HG02759 (cell line): ENCODE measurements around the gene MRPL45.
"Not testable (repeated sequence)": the region's sequence is repeated elsewhere in the genome, so short reads cannot be mapped to it uniquely, and the experiment has no call there.

ENCODE experiments used
- ATAC-seq: cut with Tn5 transposase; IDR thresholded peaks from one replicate; pipeline ENCODE4 v1.9.1; 2021; ENCODE audit warnings: mild to moderate bottlenecking, moderate library complexity; ENCODE audit not compliant: unreplicated experiment

MRPL45 gene

DNA sequence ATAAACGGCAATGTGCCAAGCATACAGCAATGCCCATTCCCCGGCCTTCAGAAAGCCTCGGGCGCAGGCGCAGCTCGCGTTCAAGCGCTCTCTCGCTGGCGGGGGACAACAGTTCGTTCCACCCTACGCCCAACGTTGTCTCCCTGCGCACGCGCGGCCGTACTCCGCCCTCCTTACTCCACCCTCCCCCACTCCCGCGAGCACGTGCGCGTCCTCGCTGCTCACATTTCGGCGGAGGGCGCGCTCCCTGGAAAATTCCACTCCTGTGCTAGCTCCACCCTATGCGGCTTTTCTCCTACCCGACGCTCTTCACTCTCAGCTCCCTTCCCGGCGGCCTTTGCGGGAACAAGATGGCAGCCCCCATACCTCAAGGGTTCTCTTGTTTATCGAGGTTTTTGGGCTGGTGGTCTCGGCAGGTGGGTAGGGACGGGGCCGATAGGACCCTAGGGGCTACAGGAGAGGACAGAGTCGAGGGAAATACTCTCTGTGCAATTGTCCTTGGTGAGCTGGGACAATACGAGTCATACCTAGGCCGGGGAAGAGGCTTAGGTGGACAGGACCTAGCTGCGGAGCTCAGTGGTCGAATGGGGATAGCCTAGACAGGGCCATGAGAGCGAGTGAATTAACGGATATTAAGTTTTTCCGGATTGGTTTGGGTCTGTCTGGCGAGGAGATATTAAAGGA is at the start of gene MRPL45:
TSS of gene MRPL45 (plus strand) at position 335 of the 684 bp plus-strand sequence. CDS start at position 351, 16 bp downstream.
- ATAC-seq = peak; percentile 98

DNA sequence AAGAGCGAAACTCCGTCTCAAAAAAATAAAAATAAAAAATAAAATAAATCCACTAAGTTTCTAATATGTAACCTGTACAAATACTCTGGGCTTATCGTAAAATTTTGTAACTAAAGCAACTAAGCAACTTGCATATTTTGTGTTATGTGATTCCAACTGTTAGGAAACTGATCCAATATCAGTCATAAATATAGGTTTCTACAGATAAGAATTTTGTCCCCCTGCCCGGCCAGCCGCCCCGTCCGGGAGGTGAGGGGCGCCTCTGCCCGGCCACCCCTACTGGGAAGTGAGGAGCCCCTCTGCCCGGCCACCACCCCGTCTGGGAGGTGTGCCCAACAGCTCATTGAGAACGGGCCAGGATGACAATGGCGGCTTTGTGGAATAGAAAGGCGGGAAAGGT is 43.8 kb upstream of the MRPL45 start:
- not testable (repeated sequence) for ATAC-seq

DNA sequence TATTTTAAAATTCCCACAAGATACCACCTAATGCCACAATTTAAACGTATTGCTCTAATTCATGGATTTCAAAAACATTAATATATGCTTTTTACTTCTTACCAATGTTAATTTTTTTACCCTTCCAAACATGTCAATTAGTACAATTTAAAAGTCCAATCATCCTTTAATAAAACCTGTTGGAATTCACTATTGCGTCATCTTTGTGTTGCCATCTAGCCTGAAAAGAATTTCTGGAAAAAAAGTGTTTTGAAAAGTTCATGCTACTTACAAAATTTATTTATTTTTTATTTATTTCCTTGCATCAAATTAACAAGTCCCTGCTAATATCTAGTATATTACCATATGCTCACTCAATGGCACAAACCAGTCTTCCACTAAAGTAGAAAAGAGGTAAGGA is 42.6 kb upstream of the MRPL45 start:
- ATAC-seq = not testable (repeated sequence)

DNA sequence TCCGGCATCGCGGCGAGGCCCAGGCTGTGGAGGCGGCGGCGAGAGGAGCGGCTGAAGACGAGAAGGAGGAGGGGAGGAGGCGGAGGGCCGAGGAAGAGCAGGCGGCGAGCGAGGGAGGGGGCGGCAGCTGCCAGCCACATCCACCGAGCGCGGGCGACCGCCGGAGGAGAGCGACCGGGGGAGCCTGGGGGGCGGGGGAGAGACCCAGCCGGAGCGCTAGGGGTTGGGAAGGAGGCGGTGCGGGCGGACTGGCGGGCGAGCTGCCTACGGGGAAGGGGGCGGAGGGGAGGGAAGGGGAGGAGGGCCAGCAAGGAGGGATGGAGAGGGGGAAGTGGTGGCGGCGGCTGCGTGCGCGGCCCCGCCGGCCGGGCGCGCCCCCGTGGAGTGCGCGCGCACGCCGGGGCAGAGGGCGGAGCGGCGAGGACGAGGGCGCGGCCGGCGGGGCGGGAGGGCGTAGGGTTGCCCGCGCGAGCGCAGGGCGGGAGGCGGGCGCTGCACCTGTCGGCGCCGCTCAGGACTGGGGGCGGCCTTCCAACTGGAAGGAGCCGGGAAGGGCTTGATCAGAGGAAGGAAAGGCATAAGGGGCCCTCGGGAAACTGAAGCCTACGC is 39.9 kb upstream of the MRPL45 start:
- peak; percentile 89 for ATAC-seq

DNA sequence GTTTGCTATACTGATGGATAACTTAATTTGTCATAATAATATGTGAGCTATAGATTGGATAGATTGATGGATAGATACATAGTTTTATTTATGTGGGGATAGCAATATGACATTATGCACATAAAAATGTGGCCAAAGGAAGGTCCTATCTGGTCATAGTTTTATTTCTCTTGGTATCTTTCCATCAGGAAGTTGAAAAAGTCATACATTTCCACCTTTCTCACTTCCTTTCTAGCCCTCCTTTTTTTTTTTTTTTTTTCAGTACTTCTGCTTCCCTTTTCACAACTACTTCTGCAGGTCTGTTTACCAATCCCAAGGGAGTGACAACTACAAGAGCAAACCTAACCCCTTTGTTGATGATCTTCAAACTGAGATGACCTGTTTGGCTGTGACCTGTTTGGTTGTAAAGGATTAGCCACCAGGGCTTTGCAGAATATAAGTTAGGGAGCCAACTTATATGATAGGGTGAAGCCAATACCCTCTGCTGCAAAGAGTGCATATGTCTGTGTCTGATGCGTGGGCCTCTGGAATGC is 30.9 kb upstream of the MRPL45 start:
- ATAC-seq = not testable (repeated sequence)

DNA sequence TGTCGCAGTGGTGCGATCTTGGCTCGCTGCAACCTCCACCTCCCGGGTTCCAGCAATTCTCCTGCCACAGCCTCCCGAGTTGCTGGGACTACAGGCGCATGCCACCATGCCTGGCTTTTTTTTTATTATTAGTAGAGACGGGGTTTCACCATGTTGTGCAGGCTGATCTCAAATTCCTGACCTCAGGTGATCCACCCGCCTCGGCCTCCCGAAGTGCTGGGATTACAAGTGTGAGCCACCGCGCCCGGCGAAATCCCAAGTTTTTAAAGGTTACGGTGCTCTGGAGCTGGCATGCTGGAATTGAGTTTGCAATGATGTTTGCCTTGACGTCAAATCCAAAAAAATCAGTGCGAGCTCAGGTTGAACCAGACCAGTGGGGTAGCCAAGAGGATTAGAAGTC is 30.4 kb upstream of the MRPL45 start:
- ATAC-seq = not testable (repeated sequence)

- not testable (repeated sequence) for ATAC-seq
These were observed 28.8 kb upstream of the MRPL45 start for GRCh38 chr17:38268138-38268537.

DNA sequence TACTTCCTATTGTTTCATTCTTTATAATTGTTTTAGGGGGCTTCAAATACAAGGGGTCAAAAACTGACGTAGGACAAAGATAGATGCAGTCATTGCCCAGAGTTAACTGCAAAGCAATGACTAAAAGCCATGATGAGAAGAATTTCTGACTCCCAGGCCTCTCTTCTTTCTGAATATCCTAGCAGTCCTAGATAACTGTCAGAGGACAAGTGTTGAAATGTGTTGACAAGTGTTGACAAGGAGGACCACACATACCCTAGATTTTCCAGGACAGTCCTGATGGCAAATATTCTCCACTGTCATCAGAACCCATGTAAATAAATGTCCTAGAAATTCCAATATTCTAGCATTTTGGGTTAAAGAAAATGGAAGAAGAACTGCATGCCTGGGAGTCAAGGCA is 27.9 kb upstream of the MRPL45 start:
- not testable (repeated sequence) for ATAC-seq

GRCh38 chr17:38269552-38269951 is 27.4 kb upstream of the MRPL45 start:
- not testable (repeated sequence) for ATAC-seq

DNA sequence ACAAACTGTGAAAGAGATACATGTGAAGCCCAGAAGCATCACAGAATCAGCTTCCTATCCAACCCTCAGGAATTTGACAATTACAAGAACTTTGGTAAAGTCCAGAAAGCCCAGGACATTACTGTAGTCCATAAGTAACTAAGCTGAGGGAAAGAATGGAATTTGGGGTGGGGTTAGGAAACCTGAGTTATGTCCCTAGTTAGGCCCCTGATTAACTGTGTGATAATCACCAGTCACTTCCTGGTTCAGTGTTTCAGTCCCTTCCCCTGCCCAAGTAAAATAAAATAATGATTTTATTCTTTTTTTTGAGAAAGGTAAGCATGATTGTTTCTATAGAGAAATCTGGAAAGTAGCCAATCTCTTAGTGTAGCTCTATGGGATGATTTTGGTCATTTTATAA is 11.0 kb upstream of the MRPL45 start:
- ATAC-seq = not testable (repeated sequence)

DNA sequence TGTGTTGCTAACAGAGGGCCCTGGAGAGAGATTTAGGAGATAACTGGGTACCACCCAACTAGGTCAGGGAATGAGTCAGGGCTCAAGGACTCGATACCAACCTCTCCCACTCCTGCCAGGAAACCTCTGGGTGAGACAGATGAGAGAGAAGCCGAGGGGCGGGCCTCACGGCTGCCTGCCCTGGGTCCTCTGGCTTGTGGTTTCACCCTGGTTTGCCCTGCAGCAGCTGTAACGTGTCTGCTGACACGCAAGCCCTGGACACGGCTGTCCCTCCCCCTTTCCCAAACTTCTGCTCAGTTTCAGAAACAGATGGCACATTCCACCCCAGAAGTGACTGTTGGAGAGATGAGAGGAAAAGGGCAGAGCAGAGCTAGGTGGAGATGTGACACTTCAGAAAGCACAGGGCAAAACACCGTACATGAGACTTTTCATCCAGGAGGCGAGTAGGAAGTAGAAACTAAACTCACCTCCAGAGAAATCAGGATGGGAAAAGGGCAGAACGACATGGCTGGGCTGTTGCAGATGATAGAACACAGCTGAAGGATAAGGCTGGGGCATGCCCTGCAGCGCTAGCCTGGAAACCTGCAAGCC is 10.4 kb upstream of the MRPL45 start:
- ATAC-seq = peak; percentile 81

DNA sequence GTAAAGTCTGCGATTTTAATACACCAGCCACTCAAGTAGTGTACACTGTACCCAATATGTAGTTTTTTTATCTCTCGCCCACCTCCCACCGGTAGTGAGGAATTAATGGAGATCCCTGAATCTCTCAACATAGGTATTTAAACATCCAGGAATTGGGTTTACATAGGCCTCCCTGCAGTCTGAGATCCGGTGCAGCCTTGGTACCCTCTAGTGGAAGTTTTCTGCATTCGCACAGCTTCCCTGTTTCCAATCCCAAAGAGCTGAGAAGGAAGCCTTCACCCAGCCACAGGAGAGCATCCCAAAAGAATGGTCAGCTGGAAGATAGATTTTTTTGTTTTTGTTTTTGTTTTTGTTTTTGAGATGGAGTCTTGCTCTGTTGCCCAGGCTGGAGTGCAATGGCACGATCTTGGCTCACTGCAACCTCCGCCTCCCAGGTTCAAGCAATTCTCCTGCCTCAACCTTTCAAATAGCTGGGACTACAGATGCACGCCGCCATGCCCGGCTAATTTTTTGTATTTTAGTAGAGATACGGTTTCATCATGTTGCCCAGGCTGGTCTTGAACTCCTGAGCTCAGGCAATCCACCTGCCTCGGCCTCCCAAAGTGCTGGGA is 8.6 kb upstream of the MRPL45 start:
- ATAC-seq = not testable (repeated sequence)

- ATAC-seq = not testable (repeated sequence)
These were observed 7.2 kb upstream of the MRPL45 start for GRCh38 chr17:38289760-38290159.

- not testable (repeated sequence) for ATAC-seq
These were observed 1.2 kb upstream of the MRPL45 start for GRCh38 chr17:38295602-38296365.

DNA sequence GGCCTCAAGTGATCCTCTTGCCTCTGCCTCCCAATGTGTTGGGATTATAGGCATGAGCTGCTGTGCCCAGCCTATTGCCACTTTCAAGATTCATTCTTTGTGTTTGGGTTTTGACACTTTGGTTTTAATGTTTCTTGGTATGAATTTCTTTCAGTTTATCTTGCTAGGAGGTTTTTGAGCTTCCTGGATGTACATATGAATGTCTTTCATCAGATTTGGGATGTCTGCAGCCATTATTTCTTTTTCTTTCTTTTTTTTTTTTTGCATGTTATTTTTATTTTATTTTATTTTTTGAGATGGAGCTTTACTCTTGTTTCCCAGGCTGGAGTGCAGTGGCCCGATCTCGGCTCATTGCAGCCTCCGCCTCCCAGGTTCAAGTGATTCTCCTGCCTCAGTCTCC is 18.5 kb downstream of the MRPL45 start:
- no peak for ATAC-seq

GRCh38 chr17:38317081-38317480 is 20.1 kb downstream of the MRPL45 start:
- no peak for ATAC-seq

- ATAC-seq = no peak
These were observed 23.5 kb downstream of the MRPL45 start for GRCh38 chr17:38320482-38320881.

DNA sequence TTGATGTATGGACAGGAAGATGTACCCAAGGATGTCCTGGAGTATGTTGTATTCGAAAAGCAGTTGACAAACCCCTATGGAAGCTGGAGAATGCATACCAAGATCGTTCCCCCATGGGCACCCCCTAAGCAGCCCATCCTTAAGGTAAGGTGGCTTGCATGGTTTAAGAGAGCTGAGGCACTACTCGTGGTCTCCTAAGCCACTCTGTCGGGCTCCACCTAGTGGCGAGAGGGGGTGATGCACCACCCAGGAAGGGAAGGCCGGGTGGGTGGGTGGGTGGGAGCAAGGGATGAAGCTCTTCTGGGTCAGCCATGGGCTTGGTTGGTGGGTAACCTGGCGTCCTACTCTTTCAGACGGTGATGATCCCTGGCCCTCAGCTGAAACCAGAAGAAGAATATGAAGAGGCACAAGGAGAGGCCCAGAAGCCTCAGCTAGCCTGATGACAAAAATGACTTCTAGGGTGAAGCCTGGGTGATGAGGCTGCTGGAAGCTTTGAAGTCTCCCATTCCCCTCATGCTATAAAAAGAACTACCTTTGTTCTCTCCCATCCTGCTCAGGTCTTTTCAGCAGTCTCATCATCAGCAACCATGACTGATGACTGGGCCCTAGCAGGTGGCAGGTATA is 25.3 kb downstream of the MRPL45 start:
- ATAC-seq = no peak

- no peak for ATAC-seq
These were observed 25.9 kb downstream of the MRPL45 start for GRCh38 chr17:38322897-38323296.

- ATAC-seq = no peak
These were observed 27.3 kb downstream of the MRPL45 start for GRCh38 chr17:38324141-38324697.
